Measurements from ENCODE around the gene LRRC4C. TPM values are rescaled to one million over a fixed set of nuclear protein-coding genes. Genes with fewer than 3 reads are reported as not detected.

The LRRC4C gene
- total and polyA plus RNA-seq, 2 donors (not counting 1 experiment from before 2014, with no cell fraction given) = under 0.01 to 0.02 TPM

GRCh38 chr11:40787224-40787623 is 672.2 kb downstream of the LRRC4C start:
- Histone ChIP-seq H3K9me3 (ENCODE audit: control insufficient read depth, insufficient read depth, low read depth, low read length) (no peaks in the 10 kb centered on the region), H2AFZ (ENCODE audit: low read length) (no peak overlapping the region)

GRCh38 chr11:40763046-40763445 is 696.4 kb downstream of the LRRC4C start:
- Histone ChIP-seq H2AFZ (ENCODE audit: low read length) (no peak overlapping the region), H3K79me2 (ENCODE audit: control insufficient read depth, insufficient read depth, low read length) (no peaks in the 10 kb centered on the region), H3K4me1 (ENCODE audit: control insufficient read depth, extremely low read depth, insufficient read depth, low read length) (no peaks in the 10 kb centered on the region), H3K9ac (ENCODE audit: insufficient read depth, low read length) (no peak overlapping the region), H3K9me3 (ENCODE audit: control insufficient read depth, insufficient read depth, low read depth, low read length) (no peaks in the 10 kb centered on the region), H3K4me2 (ENCODE audit: extremely low read depth, insufficient read depth, low read length) (no peak overlapping the region), H4K20me1 (ENCODE audit: control insufficient read depth, extremely low read depth, insufficient read depth, low read length) (no peaks in the 10 kb centered on the region), H3K4me3 (replicated peaks in 1 of 4; ENCODE audit: control extremely low read depth in 1 of 4, insufficient read depth in 1 of 4, low read depth in 3 of 4, low read length in 4 of 4) (no peak overlapping the region), H3K27ac (ENCODE audit: insufficient read depth, low read length) (no peak overlapping the region), H3K27me3 (ENCODE audit: control insufficient read depth, insufficient read depth, low read length) (no peaks in the 10 kb centered on the region), H3K36me3 (ENCODE audit: control insufficient read depth, insufficient read depth, low read length) (no peaks in the 10 kb centered on the region)
- no peak for DNase-seq (ENCODE audit: low read depth in 2 of 2)
- TF ChIP-seq CTCF (conservative IDR thresholded peaks at IDR 0.05 in 1 of 2, IDR thresholded peaks at IDR 0.05 in 1 of 2; ENCODE audit: low read depth in 1 of 2, low read length in 2 of 2) = no peak
- no peak for TF ChIP-seq EZH2 (IDR thresholded peaks at IDR 0.05; ENCODE audit: low read length, missing control alignments)

More at GRCh38 chr11:40787224-40787623, 672.2 kb downstream of the LRRC4C start:
- DNase-seq (ENCODE audit: low read depth in 2 of 2) = no peak
- no peaks in the 10 kb centered on the region for H3K36me3 ChIP-seq (ENCODE audit: control insufficient read depth, insufficient read depth, low read length)
- no peak overlapping the region for H3K4me2 ChIP-seq (ENCODE audit: extremely low read depth, insufficient read depth, low read length)
- no peak overlapping the region for H3K4me3 ChIP-seq (replicated peaks in 1 of 4; ENCODE audit: control extremely low read depth in 1 of 4, insufficient read depth in 1 of 4, low read depth in 3 of 4, low read length in 4 of 4)
- no peaks in the 10 kb centered on the region for H3K27me3 ChIP-seq (ENCODE audit: control insufficient read depth, insufficient read depth, low read length)
- no peak overlapping the region for H3K9ac ChIP-seq (ENCODE audit: insufficient read depth, low read length)
- H4K20me1 ChIP-seq (ENCODE audit: control insufficient read depth, extremely low read depth, insufficient read depth, low read length) = no peaks in the 10 kb centered on the region
- no peak overlapping the region for H3K27ac ChIP-seq (ENCODE audit: insufficient read depth, low read length)
- TF ChIP-seq EZH2 (IDR thresholded peaks at IDR 0.05; ENCODE audit: low read length, missing control alignments) (no peak), CTCF (conservative IDR thresholded peaks at IDR 0.05 in 1 of 2, IDR thresholded peaks at IDR 0.05 in 1 of 2; ENCODE audit: low read depth in 1 of 2, low read length in 2 of 2) (no peak)
- H3K79me2 ChIP-seq (ENCODE audit: control insufficient read depth, insufficient read depth, low read length) = no peaks in the 10 kb centered on the region
- no peaks in the 10 kb centered on the region for H3K4me1 ChIP-seq (ENCODE audit: control insufficient read depth, extremely low read depth, insufficient read depth, low read length)

- H2AFZ ChIP-seq (ENCODE audit: low read length) = no peak overlapping the region
- TF ChIP-seq EZH2 (IDR thresholded peaks at IDR 0.05; ENCODE audit: low read length, missing control alignments) (no peak), CTCF (conservative IDR thresholded peaks at IDR 0.05 in 1 of 2, IDR thresholded peaks at IDR 0.05 in 1 of 2; ENCODE audit: low read depth in 1 of 2, low read length in 2 of 2) (no peak)
- no peaks in the 10 kb centered on the region for H3K4me1 ChIP-seq (ENCODE audit: control insufficient read depth, extremely low read depth, insufficient read depth, low read length)
- H3K36me3 ChIP-seq (ENCODE audit: control insufficient read depth, insufficient read depth, low read length) = no peaks in the 10 kb centered on the region
- no peak for DNase-seq (ENCODE audit: low read depth in 2 of 2)
- H4K20me1 ChIP-seq (ENCODE audit: control insufficient read depth, extremely low read depth, insufficient read depth, low read length) = no peaks in the 10 kb centered on the region
- no peaks in the 10 kb centered on the region for H3K79me2 ChIP-seq (ENCODE audit: control insufficient read depth, insufficient read depth, low read length)
- no peak overlapping the region for H3K27ac ChIP-seq (ENCODE audit: insufficient read depth, low read length)
- H3K4me2 ChIP-seq (ENCODE audit: extremely low read depth, insufficient read depth, low read length) = no peak overlapping the region
- no peaks in the 10 kb centered on the region for H3K9me3 ChIP-seq (ENCODE audit: control insufficient read depth, insufficient read depth, low read depth, low read length)
- no peaks in the 10 kb centered on the region for H3K27me3 ChIP-seq (ENCODE audit: control insufficient read depth, insufficient read depth, low read length)
- H3K4me3 ChIP-seq (replicated peaks in 1 of 4; ENCODE audit: control extremely low read depth in 1 of 4, insufficient read depth in 1 of 4, low read depth in 3 of 4, low read length in 4 of 4) = no peak overlapping the region
- no peak overlapping the region for H3K9ac ChIP-seq (ENCODE audit: insufficient read depth, low read length)
Observed at GRCh38 chr11:40759341-40759740, 700.1 kb downstream of the LRRC4C start.

All from fibroblast of lung (primary cell).